Loucy (cell line): ENCODE results near the gene RRAS2.

Source experiments
- H2AFZ ChIP-seq: fragments of 200-600 bp; sonication (generic); 2 replicates; pipeline ENCODE4 v1.6.0; 2016; ENCODE audit warnings: antibody characterized with exemption, mild to moderate bottlenecking, low read length, moderate library complexity
- H3F3A ChIP-seq: fragments of 200-600 bp; 2 replicates; pipeline ENCODE4 v1.6.0; 2016; ENCODE audit warnings: antibody characterized with exemption, low read depth, mild to moderate bottlenecking
- H3K27me3 ChIP-seq: fragments of 200-600 bp; sonication (generic); 2 replicates; pipeline ENCODE4 v1.6.1; 2014; ENCODE audit warnings: low read length, mild to moderate bottlenecking; ENCODE audit not compliant: insufficient read depth, poor library complexity, severe bottlenecking
- H3K36me3 ChIP-seq: fragments of 200-600 bp; sonication (generic); 2 replicates; pipeline ENCODE4 v1.6.1; 2016; ENCODE audit warnings: low read length; ENCODE audit not compliant: insufficient read depth
- H3K4me1 ChIP-seq: fragments of 200-600 bp; sonication (generic); 2 replicates; pipeline ENCODE4 v1.5.1; 2014; ENCODE audit warnings: low read length, mild to moderate bottlenecking; ENCODE audit not compliant: insufficient read depth, poor library complexity, severe bottlenecking
- H3K4me2 ChIP-seq: fragments of 200-600 bp; sonication (generic); 2 replicates; pipeline ENCODE4 v1.6.0; 2014; ENCODE audit warnings: antibody characterized with exemption, low read length, low read depth, mild to moderate bottlenecking; ENCODE audit not compliant: poor library complexity, severe bottlenecking
- H3K4me3 ChIP-seq: fragments of 200-600 bp; sonication (generic); 2 replicates; pipeline ENCODE4 v1.5.1; 2014; ENCODE audit warnings: low read length, mild to moderate bottlenecking, mixed read lengths; ENCODE audit not compliant: poor library complexity, severe bottlenecking
- H3K79me2 ChIP-seq: fragments of 200-600 bp; sonication (generic); 2 replicates; pipeline ENCODE4 v1.6.1; 2014; ENCODE audit warnings: low read length; ENCODE audit not compliant: insufficient read depth
- H3K9ac ChIP-seq: fragments of 200-600 bp; sonication (generic); 2 replicates; pipeline ENCODE4 v1.6.0; 2014; ENCODE audit warnings: mild to moderate bottlenecking, low read depth, low read length, moderate library complexity; ENCODE audit not compliant: poor library complexity, severe bottlenecking
- H3K9me2 ChIP-seq: fragments of 200-600 bp; sonication (generic); replicated peaks from 2 replicates; pipeline ENCODE4 v1.6.1; 2016; ENCODE audit warnings: low read depth, low read length, mixed read lengths
- H3K9me3 ChIP-seq: fragments of 200-600 bp; sonication (generic); 2 replicates; pipeline ENCODE4 v1.6.1; 2014; ENCODE audit warnings: mild to moderate bottlenecking, antibody characterized with exemption, low read length, low read depth; ENCODE audit not compliant: insufficient read depth
- H4K20me1 ChIP-seq: fragments of 200-600 bp; sonication (generic); 2 replicates; pipeline ENCODE4 v1.6.0; 2014; ENCODE audit warnings: antibody characterized with exemption, low read length, mild to moderate bottlenecking; ENCODE audit not compliant: insufficient read depth, poor library complexity, severe bottlenecking
- EZH2phosphoT487 ChIP-seq: fragments of 200-600 bp; IDR thresholded peaks from 2 replicates; pipeline ENCODE4 v1.6.1; 2018; ENCODE audit warnings: antibody characterized with exemption, mild to moderate bottlenecking, moderate library complexity, borderline replicate concordance
- TF ChIP-seq, protein P1 (sequence below): fragments of 200-600 bp; sonication (generic); conservative IDR thresholded peaks from 2 replicates; pipeline ENCODE4 v1.5.1; 2014; ENCODE audit warnings: mild to moderate bottlenecking, antibody characterized with exemption, low read length

Gene RRAS2

DNA sequence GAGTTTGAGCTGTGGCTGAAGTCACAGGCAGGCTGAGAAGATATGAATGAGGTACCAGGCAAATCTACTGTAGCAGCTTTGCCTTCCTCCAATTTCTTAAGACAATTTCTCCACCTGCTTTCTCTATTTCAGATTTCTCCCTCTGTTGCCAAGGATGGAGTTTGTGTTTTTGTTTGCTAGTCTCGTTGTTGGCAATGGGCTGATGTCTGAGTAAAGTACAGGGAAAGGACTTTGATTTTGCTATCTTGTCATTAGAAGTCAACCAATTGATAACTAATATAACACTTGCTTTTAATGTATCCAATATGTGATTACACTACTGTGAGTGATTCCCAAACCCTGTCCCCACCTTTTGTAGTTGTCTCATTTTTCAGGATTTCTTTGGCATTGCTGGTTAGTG is 40.1 kb upstream of the RRAS2 start:
- H3K79me2 ChIP-seq = no peaks in the 10 kb centered on the region
- no peak overlapping the region for H2AFZ ChIP-seq
- no peaks in the 10 kb centered on the region for H3F3A ChIP-seq
- H3K9ac ChIP-seq = no peak overlapping the region
- H3K4me2 ChIP-seq = no peak overlapping the region
- H3K9me2 ChIP-seq = no peaks in the 10 kb centered on the region
- no peaks in the 10 kb centered on the region for H3K9me3 ChIP-seq
- no peaks in the 10 kb centered on the region for H3K4me1 ChIP-seq
- no peak overlapping the region for H3K4me3 ChIP-seq
- TF ChIP-seq, protein P1, sequence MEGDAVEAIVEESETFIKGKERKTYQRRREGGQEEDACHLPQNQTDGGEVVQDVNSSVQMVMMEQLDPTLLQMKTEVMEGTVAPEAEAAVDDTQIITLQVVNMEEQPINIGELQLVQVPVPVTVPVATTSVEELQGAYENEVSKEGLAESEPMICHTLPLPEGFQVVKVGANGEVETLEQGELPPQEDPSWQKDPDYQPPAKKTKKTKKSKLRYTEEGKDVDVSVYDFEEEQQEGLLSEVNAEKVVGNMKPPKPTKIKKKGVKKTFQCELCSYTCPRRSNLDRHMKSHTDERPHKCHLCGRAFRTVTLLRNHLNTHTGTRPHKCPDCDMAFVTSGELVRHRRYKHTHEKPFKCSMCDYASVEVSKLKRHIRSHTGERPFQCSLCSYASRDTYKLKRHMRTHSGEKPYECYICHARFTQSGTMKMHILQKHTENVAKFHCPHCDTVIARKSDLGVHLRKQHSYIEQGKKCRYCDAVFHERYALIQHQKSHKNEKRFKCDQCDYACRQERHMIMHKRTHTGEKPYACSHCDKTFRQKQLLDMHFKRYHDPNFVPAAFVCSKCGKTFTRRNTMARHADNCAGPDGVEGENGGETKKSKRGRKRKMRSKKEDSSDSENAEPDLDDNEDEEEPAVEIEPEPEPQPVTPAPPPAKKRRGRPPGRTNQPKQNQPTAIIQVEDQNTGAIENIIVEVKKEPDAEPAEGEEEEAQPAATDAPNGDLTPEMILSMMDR = no peak
- no peak for TF ChIP-seq EZH2phosphoT487
- no peaks in the 10 kb centered on the region for H3K36me3 ChIP-seq
- no peaks in the 10 kb centered on the region for H4K20me1 ChIP-seq
- no peaks in the 10 kb centered on the region for H3K27me3 ChIP-seq

GRCh38 chr11:14396273-14396672 is 37.3 kb upstream of the RRAS2 start:
- H3K4me2 ChIP-seq = no peak overlapping the region
- no peaks in the 10 kb centered on the region for H3K9me3 ChIP-seq
- H3K79me2 ChIP-seq = no peaks in the 10 kb centered on the region
- no peaks in the 10 kb centered on the region for H3K4me1 ChIP-seq
- H3K27me3 ChIP-seq = no peaks in the 10 kb centered on the region
- no peaks in the 10 kb centered on the region for H3K36me3 ChIP-seq
- H3K9me2 ChIP-seq = no peaks in the 10 kb centered on the region
- H3F3A ChIP-seq = no peaks in the 10 kb centered on the region
- TF ChIP-seq, protein P1 = no peak
- no peak for TF ChIP-seq EZH2phosphoT487
- H3K4me3 ChIP-seq = no peak overlapping the region
- no peak overlapping the region for H3K9ac ChIP-seq
- no peaks in the 10 kb centered on the region for H4K20me1 ChIP-seq
- no peak overlapping the region for H2AFZ ChIP-seq

DNA sequence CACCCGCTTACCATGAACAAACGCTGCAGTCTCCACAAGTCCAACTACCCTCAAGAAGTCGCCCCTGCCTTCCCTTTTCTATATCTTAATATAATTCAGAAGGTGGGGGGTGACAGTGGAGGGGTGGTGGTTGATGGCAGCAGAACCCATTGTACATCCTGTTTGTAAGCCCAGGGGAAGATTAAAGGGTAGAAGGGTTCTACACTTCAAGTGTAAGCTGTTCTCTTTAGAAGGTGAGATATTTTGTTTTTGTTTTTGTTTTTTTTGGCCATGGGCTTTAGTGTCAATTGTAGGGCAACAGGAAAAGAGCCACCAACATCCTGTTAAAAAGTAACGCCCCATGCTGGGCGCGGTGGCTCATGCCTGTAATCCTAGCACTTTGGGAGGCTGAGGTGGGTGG is 34.9 kb upstream of the RRAS2 start:
- Histone ChIP-seq H2AFZ (no peak overlapping the region), H3K4me3 (no peak overlapping the region), H3K9me3 (no peaks in the 10 kb centered on the region), H3K4me2 (no peak overlapping the region), H3K4me1 (no peaks in the 10 kb centered on the region), H3K36me3 (no peaks in the 10 kb centered on the region), H3K79me2 (no peaks in the 10 kb centered on the region), H4K20me1 (no peaks in the 10 kb centered on the region), H3K27me3 (no peaks in the 10 kb centered on the region), H3K9me2 (no peaks in the 10 kb centered on the region), H3F3A (no peaks in the 10 kb centered on the region), H3K9ac (no peak overlapping the region)
- TF ChIP-seq EZH2phosphoT487 = no peak
- TF ChIP-seq, protein P1 = no peak
